ENCODE results near the gene CDKN3. TPM values are rescaled to one million over a fixed set of nuclear protein-coding genes. Genes with fewer than 3 reads are reported as not detected.

The CDKN3 gene
- 42.2 and 154 TPM in 2 replicates for total RNA-seq

GRCh38 chr14:54396493-54397335 lies at the start of gene CDKN3:
TSS of gene CDKN3 (plus strand) at chr14:54397007. CDS start at chr14:54397069, 62 bp downstream.

GRCh38 chr14:54440873-54441868 lies 44.4 kb downstream of the CDKN3 start, which contains the start of gene CNIH1:
TSS of gene CNIH1 (minus strand) at chr14:54441374. CDS start at chr14:54441327, 47 bp downstream.

Other genes with a start within 250 kb of the CDKN3 start
- 189 and 209 TPM in 2 replicates for gene CNIH1, start 44.4 kb downstream of the CDKN3 start, total RNA-seq
- 112 and 140 TPM in 2 replicates for gene GMFB, start 92.0 kb downstream of the CDKN3 start, total RNA-seq
- gene CGRRF1, start 112.9 kb downstream of the CDKN3 start, total RNA-seq: 18.5 and 18.8 TPM in 2 replicates
- gene SAMD4A, start 170.1 kb downstream of the CDKN3 start, total RNA-seq: 20.2 and 26.5 TPM in 2 replicates

All from uterine smooth muscle cell (primary cell).